ENCODE measurements around the gene OR2T11. TPM values are rescaled to one million over a fixed set of nuclear protein-coding genes. Genes with fewer than 3 reads are reported as not detected.

The OR2T11 gene
- total RNA-seq, 3 donors from 2014 or later: not detected

DNA sequence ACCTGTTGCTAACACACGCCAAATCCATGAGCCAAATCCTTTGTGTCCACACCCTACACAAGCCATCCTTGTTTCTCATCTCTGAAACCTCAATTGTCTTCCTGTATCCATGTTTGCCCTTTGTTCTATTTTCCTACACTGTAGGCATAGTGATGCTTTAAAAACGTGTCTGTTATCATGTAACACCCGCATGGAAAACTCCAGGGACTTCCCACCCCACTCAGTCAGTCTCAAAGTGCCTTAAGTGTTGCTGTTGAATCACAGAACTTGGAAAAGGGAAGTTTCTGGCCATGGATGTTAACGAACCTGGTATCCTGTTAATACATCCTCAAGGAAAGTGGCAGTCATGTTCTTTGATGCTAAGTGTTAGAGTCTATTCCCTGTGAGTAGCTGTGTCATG lies 9.7 kb downstream of the OR2T11 start:
- intact Hi-C loops (cut with DNase I, micrococcal nuclease): no loop called here
- DNase-seq: no peak

GRCh38 chr1:248622570-248623001 lies 12.3 kb downstream of the OR2T11 start:
- H3K9me3 ChIP-seq: no peaks in the 10 kb centered on the region

More for the DNA sequence above, 9.7 kb downstream of the OR2T11 start:
- no peak overlapping the region for H3K4me3 ChIP-seq
- no peaks in the 10 kb centered on the region for H3K4me1 ChIP-seq (ENCODE audit: low read depth)
- H3K36me3 ChIP-seq (ENCODE audit: low read depth): no peaks in the 10 kb centered on the region
- ATAC-seq: no peak
- no peaks in the 10 kb centered on the region for H3K9me3 ChIP-seq
- TF ChIP-seq, protein P1, sequence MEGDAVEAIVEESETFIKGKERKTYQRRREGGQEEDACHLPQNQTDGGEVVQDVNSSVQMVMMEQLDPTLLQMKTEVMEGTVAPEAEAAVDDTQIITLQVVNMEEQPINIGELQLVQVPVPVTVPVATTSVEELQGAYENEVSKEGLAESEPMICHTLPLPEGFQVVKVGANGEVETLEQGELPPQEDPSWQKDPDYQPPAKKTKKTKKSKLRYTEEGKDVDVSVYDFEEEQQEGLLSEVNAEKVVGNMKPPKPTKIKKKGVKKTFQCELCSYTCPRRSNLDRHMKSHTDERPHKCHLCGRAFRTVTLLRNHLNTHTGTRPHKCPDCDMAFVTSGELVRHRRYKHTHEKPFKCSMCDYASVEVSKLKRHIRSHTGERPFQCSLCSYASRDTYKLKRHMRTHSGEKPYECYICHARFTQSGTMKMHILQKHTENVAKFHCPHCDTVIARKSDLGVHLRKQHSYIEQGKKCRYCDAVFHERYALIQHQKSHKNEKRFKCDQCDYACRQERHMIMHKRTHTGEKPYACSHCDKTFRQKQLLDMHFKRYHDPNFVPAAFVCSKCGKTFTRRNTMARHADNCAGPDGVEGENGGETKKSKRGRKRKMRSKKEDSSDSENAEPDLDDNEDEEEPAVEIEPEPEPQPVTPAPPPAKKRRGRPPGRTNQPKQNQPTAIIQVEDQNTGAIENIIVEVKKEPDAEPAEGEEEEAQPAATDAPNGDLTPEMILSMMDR (IDR thresholded peaks at IDR 0.05): no peak

DNA sequence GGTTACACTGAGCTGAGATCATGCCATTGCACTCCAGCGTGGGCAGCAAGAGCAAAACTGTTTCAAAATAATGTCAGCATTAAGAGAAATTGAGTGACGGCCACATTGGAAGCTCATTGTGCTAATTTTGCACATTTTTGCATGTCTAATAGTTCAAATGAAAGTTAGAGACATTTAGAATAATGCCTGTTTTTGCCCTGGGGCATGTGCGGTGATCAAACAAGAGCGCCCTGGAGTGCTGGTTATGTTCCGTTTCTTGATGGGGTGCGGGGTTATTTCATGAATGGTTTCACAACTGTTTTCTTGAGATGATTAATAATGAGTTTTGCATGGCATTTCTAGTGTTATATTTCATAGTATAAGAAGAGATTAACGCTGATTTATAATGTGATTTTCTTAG lies 13.1 kb downstream of the OR2T11 start:
- TF ChIP-seq, protein P1 (IDR thresholded peaks at IDR 0.05): no peak
- no peak for DNase-seq
- intact Hi-C loops (cut with DNase I, micrococcal nuclease): no loop called here
- H3K4me1 ChIP-seq (ENCODE audit: low read depth): no peaks in the 10 kb centered on the region
- no peak for ATAC-seq
- no peaks in the 10 kb centered on the region for H3K36me3 ChIP-seq (ENCODE audit: low read depth)
- no peaks in the 10 kb centered on the region for H3K9me3 ChIP-seq
- H3K4me3 ChIP-seq: no peak overlapping the region

More at GRCh38 chr1:248622570-248623001, 12.3 kb downstream of the OR2T11 start:
- Histone ChIP-seq H3K4me1 (ENCODE audit: low read depth) (no peaks in the 10 kb centered on the region), H3K4me3 (no peak overlapping the region), H3K36me3 (ENCODE audit: low read depth) (no peaks in the 10 kb centered on the region)
- intact Hi-C loops (cut with DNase I, micrococcal nuclease): no loop called here
- DNase-seq: no peak
- peak; percentile 90 for ATAC-seq
- TF ChIP-seq, protein P1 (IDR thresholded peaks at IDR 0.05): no peak

DNA sequence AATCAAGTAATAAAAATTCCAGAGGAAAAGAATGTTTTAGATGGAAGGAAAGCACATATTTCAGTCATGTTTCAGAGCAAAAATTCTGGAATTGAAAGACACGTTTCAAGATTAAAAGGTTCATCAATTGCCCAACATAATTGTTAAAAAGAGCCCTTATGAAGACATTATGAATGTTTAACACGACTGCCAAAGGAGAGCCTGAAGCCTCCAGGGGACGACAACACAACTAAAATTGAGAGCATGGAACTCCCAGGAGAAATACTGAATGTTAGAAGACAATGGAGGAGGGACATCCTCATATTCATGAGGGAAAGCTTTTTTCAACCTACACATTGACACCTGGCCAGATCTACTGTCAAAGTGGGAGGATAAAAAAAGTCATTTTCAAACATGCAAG lies 16.0 kb downstream of the OR2T11 start:
- Histone ChIP-seq H3K4me3 (no peak overlapping the region), H3K9me3 (no peaks in the 10 kb centered on the region), H3K4me1 (ENCODE audit: low read depth) (no peaks in the 10 kb centered on the region), H3K36me3 (ENCODE audit: low read depth) (no peaks in the 10 kb centered on the region)
- intact Hi-C loops (cut with DNase I, micrococcal nuclease): no loop called here
- peak; percentile 64 for ATAC-seq
- peak in 2 of 3 donors; percentile 71 to 89 for DNase-seq
- TF ChIP-seq, protein P1 (IDR thresholded peaks at IDR 0.05): peak; percentile 44

DNA sequence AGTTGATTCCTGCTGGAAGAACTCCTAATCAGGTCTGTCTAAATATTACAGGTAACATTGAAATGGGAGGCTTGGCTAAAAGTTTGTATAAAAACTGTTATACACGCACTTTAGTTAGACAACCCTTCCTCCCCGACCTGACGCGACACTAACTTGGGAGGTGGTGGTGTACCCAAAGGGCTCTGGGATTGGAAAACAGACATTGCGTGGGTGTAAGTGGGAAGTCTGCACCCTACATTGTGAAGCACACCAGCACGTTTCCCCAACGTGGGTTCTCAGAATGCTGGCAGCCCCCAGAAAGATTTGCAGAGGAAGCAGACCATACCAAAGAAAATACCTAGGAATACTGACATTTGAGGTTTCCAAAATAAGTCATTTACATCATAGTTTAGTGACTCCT lies 16.8 kb downstream of the OR2T11 start:
- DNase-seq (no peak), ATAC-seq (no peak)
- Histone ChIP-seq H3K4me1 (ENCODE audit: low read depth) (no peaks in the 10 kb centered on the region), H3K9me3 (no peaks in the 10 kb centered on the region), H3K36me3 (ENCODE audit: low read depth) (no peaks in the 10 kb centered on the region), H3K4me3 (no peak overlapping the region)
- TF ChIP-seq, protein P1 (IDR thresholded peaks at IDR 0.05): no peak
- intact Hi-C loops (cut with DNase I, micrococcal nuclease): no loop called here

DNA sequence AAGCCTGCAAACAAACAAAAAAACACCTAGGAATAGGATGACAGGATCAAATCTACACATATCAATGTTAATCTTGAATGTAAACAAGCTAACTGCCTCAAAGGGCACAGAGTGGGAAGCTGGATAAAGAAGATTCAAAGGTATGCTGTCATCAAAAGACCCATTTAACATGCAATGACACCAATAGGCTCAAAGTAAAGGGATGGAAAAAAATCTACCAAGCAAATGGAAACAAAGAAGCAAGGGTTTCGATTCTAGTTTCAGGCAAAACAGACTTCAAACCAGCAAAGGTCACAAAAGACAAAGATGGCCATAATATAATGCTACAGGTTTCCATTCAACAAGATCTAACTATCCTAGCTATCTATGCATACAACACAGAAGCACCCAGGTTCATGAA lies 21.1 kb downstream of the OR2T11 start:
- Histone ChIP-seq H3K4me1 (ENCODE audit: low read depth) (no peaks in the 10 kb centered on the region), H3K9me3 (no peaks in the 10 kb centered on the region), H3K4me3 (no peak overlapping the region), H3K36me3 (ENCODE audit: low read depth) (no peaks in the 10 kb centered on the region)
- TF ChIP-seq, protein P1 (IDR thresholded peaks at IDR 0.05): no peak
- intact Hi-C loops (cut with DNase I, micrococcal nuclease): no loop called here
- no peak for ATAC-seq
- no peak for DNase-seq

Measured in mucosa of descending colon (tissue), 3 donors.